ENCODE results near the gene CSPG5. TPM values are rescaled to one million over a fixed set of nuclear protein-coding genes. Genes with fewer than 3 reads are reported as not detected.

Gene CSPG5
- total RNA-seq, 1 experiment from 2014 or later: 2.1 TPM

GRCh38 chr3:47540281-47540680, 38.4 kb downstream of the CSPG5 start:
- no peak for DNase-seq (ENCODE audit: low spot score)

- DNase-seq (ENCODE audit: low spot score): no peak
Measured at GRCh38 chr3:47536967-47537366, 41.7 kb downstream of the CSPG5 start.

DNA sequence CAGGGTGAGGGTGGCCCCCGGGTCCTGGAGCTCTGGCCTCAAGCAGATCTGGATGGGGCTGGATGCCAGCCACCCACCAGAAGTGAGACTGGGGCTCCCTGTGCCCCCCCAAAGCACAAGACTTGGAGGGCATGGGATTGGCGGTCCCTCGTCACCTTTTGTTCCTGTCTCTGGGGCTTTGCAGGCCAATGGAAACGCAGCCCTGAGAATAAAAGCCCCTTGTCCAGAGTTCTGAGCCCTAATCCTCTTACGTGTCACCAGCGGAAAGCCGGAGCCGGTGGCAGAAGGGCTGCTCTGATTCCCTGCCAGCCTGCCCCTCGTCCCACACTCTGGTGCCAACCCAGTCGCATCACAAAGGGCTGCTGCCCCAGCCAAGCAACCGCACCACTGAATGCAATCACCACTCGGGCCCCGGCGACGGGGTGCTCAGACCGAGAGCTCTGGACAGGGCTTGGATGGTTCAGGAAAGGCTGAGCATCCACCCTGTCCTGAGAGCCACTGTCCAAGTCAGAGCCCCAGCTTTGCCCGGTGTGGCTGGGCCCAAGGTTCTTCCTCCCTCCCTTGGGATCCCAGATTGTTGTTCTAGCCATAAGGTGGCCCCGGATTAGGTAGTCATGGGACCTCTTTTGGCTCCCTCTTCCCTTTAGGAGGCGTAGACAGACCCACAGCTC, 42.3 kb downstream of the CSPG5 start:
- DNase-seq (ENCODE audit: low spot score): no peak

DNA sequence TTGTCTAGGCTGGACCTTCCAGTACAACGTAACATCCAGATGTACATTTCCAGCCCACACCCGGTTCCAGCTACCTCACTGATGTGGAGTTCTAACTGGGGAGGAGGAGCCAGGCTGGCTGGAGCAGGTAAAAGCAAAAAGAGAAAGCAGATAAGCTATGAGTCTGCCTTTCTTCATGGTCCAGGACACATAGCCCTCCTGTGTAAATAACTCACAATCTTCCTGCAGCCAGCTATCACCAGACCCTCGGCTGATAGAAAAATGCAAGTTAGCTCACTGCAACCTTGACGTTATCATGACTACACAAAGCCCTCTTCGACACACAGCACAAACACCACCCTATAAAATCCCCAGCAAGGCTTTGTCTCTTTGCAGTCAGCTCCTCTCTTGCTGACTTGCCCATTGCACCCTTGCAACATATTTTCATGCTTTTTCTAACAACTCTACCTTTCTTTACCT, 44.6 kb downstream of the CSPG5 start:
- no peak for DNase-seq (ENCODE audit: low spot score)

DNA sequence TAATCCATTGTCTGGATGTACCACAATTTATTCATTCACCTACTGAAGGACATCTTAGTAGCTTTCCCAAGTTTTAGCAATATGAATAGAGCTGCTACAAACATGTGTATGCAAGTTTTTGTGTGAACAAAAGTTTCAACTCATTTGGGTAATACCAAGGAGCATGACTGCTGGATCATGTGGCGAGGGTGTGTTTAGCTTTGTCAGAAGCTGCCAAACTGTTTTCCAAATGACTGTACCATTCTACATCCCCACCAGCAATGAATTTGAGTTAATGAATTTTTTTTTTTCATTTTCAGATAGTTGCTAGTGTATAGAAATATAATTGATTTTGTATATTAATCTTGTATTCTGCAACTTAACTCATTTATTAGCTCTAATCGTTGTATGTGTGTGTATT, 45.2 kb downstream of the CSPG5 start:
- DNase-seq (ENCODE audit: low spot score): no peak

DNA sequence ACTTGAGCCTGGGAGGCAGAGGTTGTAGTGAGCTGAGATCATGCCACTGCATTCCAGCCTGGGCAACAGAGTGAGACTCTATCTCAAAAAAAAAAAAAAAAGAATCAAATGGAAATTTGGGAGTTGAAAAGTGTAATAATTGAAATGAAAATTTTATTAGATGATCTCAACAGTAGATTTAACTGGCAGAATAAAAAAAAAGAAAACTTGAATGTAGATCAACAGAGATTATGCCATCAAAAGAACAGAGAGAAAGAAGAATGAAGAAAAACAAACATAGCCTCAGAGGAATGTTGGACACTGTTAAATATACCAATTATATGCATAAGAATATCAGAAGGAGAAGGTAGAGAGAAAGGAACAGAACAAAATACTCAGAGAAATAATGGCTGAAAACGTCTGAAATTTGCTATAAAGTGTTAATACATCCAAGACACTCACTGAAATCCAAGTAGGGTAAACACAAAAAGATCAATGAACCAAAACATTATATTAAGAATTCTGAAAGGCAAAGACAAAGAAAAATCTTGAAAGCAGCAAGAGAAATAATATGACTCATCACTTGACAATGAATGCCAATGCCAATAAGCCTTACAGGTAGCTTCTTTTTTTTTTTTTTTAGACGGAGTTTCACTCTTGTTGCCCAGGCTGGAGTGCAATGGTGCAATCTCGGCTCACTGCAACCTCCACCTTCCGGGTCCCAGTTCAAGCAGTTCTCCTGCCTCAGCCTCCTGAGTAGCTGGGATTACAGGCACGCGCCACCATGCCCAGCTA, 50.5 kb downstream of the CSPG5 start:
- DNase-seq (ENCODE audit: low spot score): no peak

- no peak for DNase-seq (ENCODE audit: low spot score)
Measured at GRCh38 chr3:47525617-47526016, 53.0 kb downstream of the CSPG5 start.

DNA sequence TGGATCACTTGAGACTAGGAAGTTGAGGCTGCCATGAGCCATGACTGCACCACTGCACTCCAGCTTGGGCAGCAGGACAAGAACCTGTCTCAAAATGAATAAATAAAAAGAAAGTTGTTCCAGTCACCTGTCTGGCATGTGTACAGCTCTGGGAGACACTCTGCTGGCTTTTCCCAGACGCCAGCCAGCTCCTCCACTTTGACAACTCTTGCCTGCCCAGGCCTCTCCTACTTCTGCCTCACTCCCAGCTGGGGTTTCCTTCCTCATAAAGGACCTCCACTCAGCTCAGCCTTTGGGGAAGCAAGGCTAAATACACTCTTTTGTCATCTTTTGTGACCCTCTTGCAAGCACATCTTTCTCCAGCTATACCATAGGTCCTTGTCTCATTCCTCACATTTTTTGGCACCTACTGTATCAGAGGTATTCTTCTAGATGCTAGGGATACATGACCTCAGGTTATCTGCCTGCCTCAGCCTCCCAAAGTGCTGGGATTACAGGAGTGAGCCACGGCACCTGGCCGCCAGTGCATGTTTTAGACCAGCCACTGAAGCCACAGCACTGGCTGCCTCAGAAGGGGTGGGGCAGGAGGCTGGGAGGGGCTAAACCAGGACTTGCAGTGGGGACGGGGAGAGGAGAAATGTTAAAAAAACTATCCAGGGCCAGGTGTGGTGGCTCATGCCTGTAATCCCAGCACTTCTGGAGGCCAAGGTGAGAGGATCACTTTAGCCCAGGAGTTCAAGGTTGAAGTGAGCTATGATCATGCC, 55.2 kb downstream of the CSPG5 start:
- no peak for DNase-seq (ENCODE audit: low spot score)

DNA sequence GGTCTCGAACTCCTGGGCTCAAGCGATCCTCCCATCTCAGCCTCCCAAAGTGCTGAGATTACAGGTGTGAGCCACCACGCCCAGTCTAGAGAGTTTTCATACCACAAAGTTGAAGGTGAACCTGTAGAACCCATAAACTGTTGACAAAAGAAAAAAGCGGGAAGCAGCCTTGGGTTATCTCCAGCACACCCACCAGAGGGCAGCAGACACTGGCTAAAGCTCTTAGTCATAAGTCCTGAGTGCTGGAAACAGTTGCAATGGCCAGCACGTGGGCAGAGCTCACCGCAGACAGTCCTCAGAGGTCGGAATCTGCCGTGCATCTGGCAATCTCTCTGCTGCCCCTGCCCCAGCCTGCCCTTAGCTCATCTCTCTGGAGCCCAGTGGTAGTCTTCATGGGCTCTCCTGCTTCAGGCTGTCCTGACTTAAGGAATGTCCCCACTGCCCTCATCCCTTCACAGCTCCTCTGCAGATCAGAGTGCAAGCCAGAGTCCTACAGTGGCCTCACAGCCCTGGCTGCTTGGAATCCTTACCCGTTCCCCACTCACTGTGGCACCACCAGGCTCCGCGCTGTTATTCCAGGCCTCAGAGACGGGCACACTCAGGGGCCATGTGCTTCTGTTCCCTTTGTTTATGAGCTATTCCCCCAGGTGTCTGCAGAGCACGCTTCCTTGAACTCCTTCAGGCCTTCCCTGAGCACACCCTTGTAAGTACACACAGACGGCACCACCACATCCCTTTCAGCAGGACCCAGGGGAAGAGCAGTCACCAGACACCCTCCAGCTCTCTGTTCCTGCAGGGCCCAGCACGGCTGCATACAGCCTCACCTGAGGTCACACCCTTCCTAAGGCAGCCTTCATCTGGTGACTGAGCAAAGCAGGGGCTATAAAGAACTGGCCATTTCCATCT, 56.3 kb downstream of the CSPG5 start:
- DNase-seq (ENCODE audit: low spot score): peak; percentile 88

DNA sequence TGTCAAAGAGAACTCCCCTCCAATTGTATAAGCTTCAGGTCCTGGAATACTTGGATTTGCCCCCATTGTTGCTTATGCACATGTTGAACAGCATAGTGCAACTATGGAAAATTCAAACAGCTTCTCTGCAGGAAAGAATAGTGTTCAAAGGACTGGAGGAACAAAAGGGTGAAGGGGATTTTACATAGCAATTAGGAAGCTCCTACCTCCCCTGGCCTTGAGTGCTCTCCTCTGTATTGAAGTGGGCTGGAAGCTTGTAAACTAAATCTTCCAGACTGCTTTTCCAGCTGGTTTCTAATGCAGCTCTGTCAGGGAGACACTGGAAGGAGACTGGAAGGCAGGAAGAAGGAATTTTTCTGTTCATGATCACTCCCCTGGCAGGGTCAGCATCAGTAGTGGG, 57.9 kb downstream of the CSPG5 start:
- DNase-seq (ENCODE audit: low spot score): no peak

- no peak for DNase-seq (ENCODE audit: low spot score)
Measured at GRCh38 chr3:47517937-47518336, 60.7 kb downstream of the CSPG5 start.

DNA sequence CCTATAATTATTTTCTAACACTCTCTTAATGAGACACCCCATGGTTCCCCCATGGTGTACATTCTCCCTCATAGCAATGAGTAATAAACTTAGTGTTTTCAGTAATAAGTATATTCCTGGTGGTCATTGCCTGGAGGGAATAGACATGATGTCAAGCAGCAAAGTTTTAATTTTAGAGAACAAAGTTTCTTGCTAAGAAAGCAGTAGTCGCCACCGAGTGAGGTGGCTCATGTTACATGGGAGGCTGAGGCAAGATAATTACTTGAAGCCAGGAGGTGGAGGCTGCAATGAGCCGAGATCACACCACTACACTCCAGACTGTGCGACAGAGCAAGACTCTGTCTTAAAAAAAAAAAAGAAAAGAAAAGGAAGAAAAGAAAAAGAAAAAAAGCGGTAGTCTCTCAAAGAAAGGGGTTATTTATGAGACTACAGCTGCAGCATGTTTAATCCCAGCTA, 62.8 kb downstream of the CSPG5 start:
- no peak for DNase-seq (ENCODE audit: low spot score)

GRCh38 chr3:47515100-47515499, 63.6 kb downstream of the CSPG5 start:
- no peak for DNase-seq (ENCODE audit: low spot score)

- DNase-seq (ENCODE audit: low spot score): peak; percentile 92
Measured at GRCh38 chr3:47513125-47513929, 65.3 kb downstream of the CSPG5 start, which contains the start of gene ELP6. Gene ELP6, minus strand, starts transcription at chr3:47513712. Its CDS starts 122 bp downstream, at chr3:47513590.

DNA sequence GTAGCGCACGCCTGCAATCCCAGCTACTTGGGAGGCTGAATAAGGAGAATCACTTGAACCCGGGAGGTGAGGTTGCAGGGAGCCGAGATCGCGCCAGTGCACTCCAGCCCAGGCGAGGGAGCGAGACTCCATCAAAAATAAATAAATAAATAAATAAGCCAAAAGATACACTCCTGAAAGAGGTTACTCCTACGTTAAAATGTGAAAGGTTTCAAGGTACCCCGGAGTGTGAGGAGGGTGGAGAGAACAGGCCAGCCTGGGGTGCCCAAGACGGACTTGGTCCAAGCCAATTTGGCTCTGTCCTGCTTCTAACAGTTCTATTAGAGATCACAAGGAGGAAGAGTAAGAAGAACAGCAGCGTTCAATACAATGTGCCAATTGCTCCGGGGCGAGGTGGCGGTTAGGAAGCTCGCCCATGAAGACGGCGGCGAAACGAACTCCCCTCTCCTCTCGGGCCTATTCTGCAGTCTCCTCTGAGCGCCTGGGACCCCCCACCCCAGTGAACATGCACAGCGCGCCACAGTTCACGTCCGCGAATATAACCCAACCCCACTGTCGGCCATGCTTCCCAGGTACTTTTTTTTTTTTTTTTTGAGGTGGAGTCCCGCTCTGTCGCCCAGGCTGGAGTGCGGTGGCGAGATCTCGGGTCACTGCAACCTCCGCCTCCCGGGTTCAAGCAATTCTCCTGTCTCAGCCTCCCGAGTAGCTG, 66.1 kb downstream of the CSPG5 start:
- peak; percentile 5 for DNase-seq (ENCODE audit: low spot score)

Data from HT-29 (cell line).